ENCODE measurements around the gene CERKL.

DNA sequence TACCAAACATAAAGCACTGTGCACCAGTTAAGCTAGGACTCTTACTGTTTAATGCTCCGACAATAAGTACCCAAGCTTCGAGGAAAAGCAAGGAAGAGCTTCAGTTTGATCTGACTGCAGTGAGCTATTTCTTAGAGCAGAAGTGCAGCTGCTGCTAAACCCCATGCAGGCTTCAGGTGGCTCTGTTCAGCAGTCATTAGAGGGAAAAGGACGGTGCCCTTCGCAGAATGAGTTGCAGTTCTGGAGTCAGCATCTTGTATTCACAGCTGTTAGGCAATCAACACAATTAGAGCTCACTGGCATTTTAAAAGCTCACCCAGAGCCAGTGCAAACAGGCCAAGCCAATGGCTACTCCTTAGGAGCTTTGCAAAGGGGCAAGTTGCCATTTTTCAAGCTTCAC is 1.5 kb upstream of the CERKL start:
- TF ChIP-seq, protein P1, sequence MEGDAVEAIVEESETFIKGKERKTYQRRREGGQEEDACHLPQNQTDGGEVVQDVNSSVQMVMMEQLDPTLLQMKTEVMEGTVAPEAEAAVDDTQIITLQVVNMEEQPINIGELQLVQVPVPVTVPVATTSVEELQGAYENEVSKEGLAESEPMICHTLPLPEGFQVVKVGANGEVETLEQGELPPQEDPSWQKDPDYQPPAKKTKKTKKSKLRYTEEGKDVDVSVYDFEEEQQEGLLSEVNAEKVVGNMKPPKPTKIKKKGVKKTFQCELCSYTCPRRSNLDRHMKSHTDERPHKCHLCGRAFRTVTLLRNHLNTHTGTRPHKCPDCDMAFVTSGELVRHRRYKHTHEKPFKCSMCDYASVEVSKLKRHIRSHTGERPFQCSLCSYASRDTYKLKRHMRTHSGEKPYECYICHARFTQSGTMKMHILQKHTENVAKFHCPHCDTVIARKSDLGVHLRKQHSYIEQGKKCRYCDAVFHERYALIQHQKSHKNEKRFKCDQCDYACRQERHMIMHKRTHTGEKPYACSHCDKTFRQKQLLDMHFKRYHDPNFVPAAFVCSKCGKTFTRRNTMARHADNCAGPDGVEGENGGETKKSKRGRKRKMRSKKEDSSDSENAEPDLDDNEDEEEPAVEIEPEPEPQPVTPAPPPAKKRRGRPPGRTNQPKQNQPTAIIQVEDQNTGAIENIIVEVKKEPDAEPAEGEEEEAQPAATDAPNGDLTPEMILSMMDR (IDR thresholded peaks at IDR 0.05): no peak
- TF ChIP-seq POLR2A (IDR thresholded peaks at IDR 0.05): no peak
- no peak for TF ChIP-seq EP300 (IDR thresholded peaks at IDR 0.05)
